ENCODE measurements around the gene OPCML. TPM values are rescaled to one million over a fixed set of nuclear protein-coding genes. Genes with fewer than 3 reads are reported as not detected.

The OPCML gene
- total RNA-seq, 2 donors from 2014 or later: 0.34 TPM; not detected in 1

- Histone ChIP-seq H3K27ac (no peak overlapping the region), H3K27me3 (replicated peaks; ENCODE audit: insufficient read depth) (peaks cover 11% of the 10 kb centered on the region), H3K9me3 (no peaks in the 10 kb centered on the region), H3K4me1 (replicated peaks) (no peaks in the 10 kb centered on the region), H3K4me3 (no peak overlapping the region), H3K36me3 (no peaks in the 10 kb centered on the region)
- TF ChIP-seq CTCF (IDR thresholded peaks at IDR 0.05) (no peak), POLR2AphosphoS5 (IDR thresholded peaks at IDR 0.05) (no peak), POLR2A (IDR thresholded peaks at IDR 0.05) (no peak)
- WGBS: 0% methylated on average over 3 of the region's 3 CpGs
- intact Hi-C loops (cut with DNase I): no loop called here
- DNase-seq (ENCODE audit: low spot score): no peak
Observed at GRCh38 chr11:133530501-133530835, 1.8 kb downstream of the OPCML start.

- H3K4me1 ChIP-seq (replicated peaks): no peaks in the 10 kb centered on the region
- TF ChIP-seq POLR2A (IDR thresholded peaks at IDR 0.05) (no peak), CTCF (IDR thresholded peaks at IDR 0.05) (no peak), POLR2AphosphoS5 (IDR thresholded peaks at IDR 0.05) (no peak)
- no peak for DNase-seq (ENCODE audit: low spot score)
- intact Hi-C loops (cut with DNase I): no loop called here
- no peaks in the 10 kb centered on the region for H3K36me3 ChIP-seq
- WGBS: 28% methylated on average over 18 of the region's 18 CpGs
- no peak overlapping the region for H3K4me3 ChIP-seq
- H3K27me3 ChIP-seq (replicated peaks; ENCODE audit: insufficient read depth): peaks cover 11% of the 10 kb centered on the region
- no peaks in the 10 kb centered on the region for H3K9me3 ChIP-seq
- H3K27ac ChIP-seq: no peak overlapping the region
Observed at GRCh38 chr11:133529807-133530500, 2.3 kb downstream of the OPCML start.

- WGBS: 92% methylated on average over 3 of the region's 3 CpGs
- Histone ChIP-seq H3K4me3 (no peak overlapping the region), H3K4me1 (replicated peaks) (no peaks in the 10 kb centered on the region), H3K27ac (no peak overlapping the region), H3K9me3 (no peaks in the 10 kb centered on the region), H3K27me3 (replicated peaks; ENCODE audit: insufficient read depth) (peaks cover 11% of the 10 kb centered on the region), H3K36me3 (no peaks in the 10 kb centered on the region)
- intact Hi-C loops (cut with DNase I): no loop called here
- TF ChIP-seq POLR2A (IDR thresholded peaks at IDR 0.05) (no peak), POLR2AphosphoS5 (IDR thresholded peaks at IDR 0.05) (no peak), CTCF (IDR thresholded peaks at IDR 0.05) (no peak)
- no peak for DNase-seq (ENCODE audit: low spot score)
Observed at GRCh38 chr11:133526790-133527189, 5.5 kb downstream of the OPCML start.

- 76% methylated on average over 7 of the region's 7 CpGs for WGBS
- Histone ChIP-seq H3K27ac (no peak overlapping the region), H3K36me3 (no peaks in the 10 kb centered on the region), H3K4me3 (no peak overlapping the region), H3K27me3 (replicated peaks; ENCODE audit: insufficient read depth) (peaks cover 11% of the 10 kb centered on the region), H3K4me1 (replicated peaks) (no peaks in the 10 kb centered on the region), H3K9me3 (no peaks in the 10 kb centered on the region)
- intact Hi-C loops (cut with DNase I): no loop called here
- no peak for DNase-seq (ENCODE audit: low spot score)
- no peak for TF ChIP-seq POLR2A (IDR thresholded peaks at IDR 0.05)
- TF ChIP-seq CTCF (IDR thresholded peaks at IDR 0.05): no peak
- no peak for TF ChIP-seq POLR2AphosphoS5 (IDR thresholded peaks at IDR 0.05)
Observed at GRCh38 chr11:133525976-133526375, 6.3 kb downstream of the OPCML start.

- Histone ChIP-seq H3K4me1 (replicated peaks) (no peaks in the 10 kb centered on the region), H3K4me3 (no peak overlapping the region), H3K27me3 (replicated peaks; ENCODE audit: insufficient read depth) (peaks cover 3% of the 10 kb centered on the region), H3K27ac (no peak overlapping the region), H3K36me3 (no peaks in the 10 kb centered on the region), H3K9me3 (no peaks in the 10 kb centered on the region)
- WGBS: 73% methylated on average over 8 of the region's 8 CpGs
- DNase-seq (ENCODE audit: low spot score): no peak
- TF ChIP-seq POLR2AphosphoS5 (IDR thresholded peaks at IDR 0.05) (no peak), POLR2A (IDR thresholded peaks at IDR 0.05) (no peak), CTCF (IDR thresholded peaks at IDR 0.05) (no peak)
- intact Hi-C loops (cut with DNase I): no loop called here
Observed at GRCh38 chr11:133524488-133524887, 7.8 kb downstream of the OPCML start.

All from prostate gland (tissue), 2 donors.